Liver (tissue), 9 donors: ENCODE results near the gene FOLR1. TPM values are rescaled to one million over a fixed set of nuclear protein-coding genes. Genes with fewer than 3 reads are reported as not detected.
"Not testable (repeated sequence)": the region's sequence is repeated elsewhere in the genome, so short reads cannot be mapped to it uniquely, and the experiment has no call there.

Experiments
- DNase-seq: peaks from one replicate; pipeline ENCODE4 v3.0.0-alpha.2; 2017; ENCODE audit warnings: low spot score
- H3K27ac ChIP-seq, 2 donors: one replicate each; pipeline ENCODE4 v1.7.0; 2013; ENCODE audit warnings: inconsistent platforms in 2 of 2, low read length in 2 of 2, control low read depth in 1 of 2, low read depth in 1 of 2, mild to moderate bottlenecking in 1 of 2
- H3K27me3 ChIP-seq, 4 donors: one replicate each; pipeline versions ENCODE4 v1.6.1 to v1.7.0; 2013; ENCODE audit warnings: low read length in 3 of 4, inconsistent platforms in 1 of 4, mild to moderate bottlenecking in 1 of 4, moderate library complexity in 1 of 4; ENCODE audit not compliant: control insufficient read depth in 4 of 4, insufficient read depth in 4 of 4
- H3K36me3 ChIP-seq, 4 donors: one replicate each; pipeline versions ENCODE4 v1.6.1 to v1.7.0; 2013; ENCODE audit warnings: low read length in 3 of 4, mild to moderate bottlenecking in 3 of 4, low read depth in 1 of 4, moderate library complexity in 1 of 4; ENCODE audit not compliant: control insufficient read depth in 4 of 4, insufficient read depth in 3 of 4
- H3K4me1 ChIP-seq, 4 donors: one replicate each; pipeline versions ENCODE4 v1.6.1 to v1.7.0; 2013; ENCODE audit warnings: low read length in 3 of 4, mild to moderate bottlenecking in 3 of 4, moderate library complexity in 1 of 4; ENCODE audit not compliant: control insufficient read depth in 4 of 4, insufficient read depth in 4 of 4
- H3K4me3 ChIP-seq, 3 donors: one replicate each; pipeline versions ENCODE4 v1.6.1 to v1.7.0; 2013; ENCODE audit warnings: low read length in 3 of 3, control low read depth in 1 of 3, low read depth in 1 of 3, mild to moderate bottlenecking in 1 of 3
- H3K9ac ChIP-seq, 2 donors: one replicate each; pipeline ENCODE4 v1.7.0; 2013; ENCODE audit warnings: low read length in 2 of 2, mild to moderate bottlenecking in 2 of 2, moderate library complexity in 2 of 2, control low read depth in 1 of 2, low read depth in 1 of 2
- H3K9me3 ChIP-seq, 4 donors: one replicate each; pipeline versions ENCODE4 v1.6.1 to v1.7.0; 2013; ENCODE audit warnings: low read length in 3 of 4; ENCODE audit not compliant: control insufficient read depth in 4 of 4
- ATF3 ChIP-seq: IDR thresholded peaks from 2 replicates; pipeline ENCODE4 v1.6.1; 2016; ENCODE audit warnings: antibody characterized with exemption
- CTCF ChIP-seq: fragments of 150-350 bp; IDR thresholded peaks from 2 replicates; pipeline ENCODE4 v1.5.1; 2017; ENCODE audit warnings: improper control_type of control experiment, low read depth, low read length; ENCODE audit not compliant: missing input control
- EGR1 ChIP-seq, 2 donors: IDR thresholded peaks; 2 replicates each; pipeline ENCODE4 v1.6.1; 2016 to 2018; ENCODE audit warnings: antibody characterized with exemption in 2 of 2, low read depth in 2 of 2
- FOXA1 ChIP-seq: IDR thresholded peaks from 2 replicates; pipeline ENCODE4 v1.6.1; 2016; ENCODE audit warnings: antibody characterized with exemption
- FOXA2 ChIP-seq: IDR thresholded peaks from 2 replicates; pipeline ENCODE4 v1.6.1; 2016; ENCODE audit warnings: antibody characterized with exemption
- GABPA ChIP-seq, 2 donors: IDR thresholded peaks in 1 of 2; conservative IDR thresholded peaks in 1 of 2; 2 replicates each; pipeline ENCODE4 v1.6.1; 2016; ENCODE audit warnings: antibody characterized with exemption in 2 of 2, mild to moderate bottlenecking in 1 of 2, moderate library complexity in 1 of 2
- HNF4A ChIP-seq, 2 donors: conservative IDR thresholded peaks; 2 replicates each; pipeline ENCODE4 v1.6.1; 2016; ENCODE audit warnings: antibody characterized with exemption in 2 of 2, mild to moderate bottlenecking in 2 of 2
- HNF4G ChIP-seq: IDR thresholded peaks from 2 replicates; pipeline ENCODE4 v1.6.1; 2016; ENCODE audit warnings: antibody characterized with exemption
- JUND ChIP-seq, 2 donors: IDR thresholded peaks; 2 replicates each; pipeline ENCODE4 v1.6.1; 2016; ENCODE audit warnings: antibody characterized with exemption in 2 of 2
- MAX ChIP-seq: IDR thresholded peaks from 2 replicates; pipeline ENCODE4 v1.6.1; 2016; ENCODE audit warnings: antibody characterized with exemption
- NR2F2 ChIP-seq: IDR thresholded peaks from 2 replicates; pipeline ENCODE4 v1.6.1; 2016; ENCODE audit warnings: antibody characterized with exemption
- RAD21 ChIP-seq, 2 donors: IDR thresholded peaks; 2 replicates each; pipeline ENCODE4 v1.6.1; 2016; ENCODE audit warnings: antibody characterized with exemption in 2 of 2, mild to moderate bottlenecking in 2 of 2
- REST ChIP-seq: IDR thresholded peaks from 2 replicates; pipeline ENCODE4 v1.6.1; 2016; ENCODE audit warnings: antibody characterized with exemption, mild to moderate bottlenecking
- RXRA ChIP-seq, 2 donors: IDR thresholded peaks; 2 replicates each; pipeline ENCODE4 v1.6.1; 2017 to 2018; ENCODE audit warnings: antibody characterized with exemption in 2 of 2, mild to moderate bottlenecking in 1 of 2
- SP1 ChIP-seq: IDR thresholded peaks from 2 replicates; pipeline ENCODE4 v1.6.1; 2018; ENCODE audit warnings: antibody characterized with exemption, mild to moderate bottlenecking
- TAF1 ChIP-seq: conservative IDR thresholded peaks from 2 replicates; pipeline ENCODE4 v1.6.1; 2016; ENCODE audit warnings: antibody characterized with exemption, mild to moderate bottlenecking
- YY1 ChIP-seq: IDR thresholded peaks from 2 replicates; pipeline ENCODE4 v1.6.1; 2016; ENCODE audit warnings: antibody characterized with exemption, mild to moderate bottlenecking
- ZBTB33 ChIP-seq: IDR thresholded peaks from 2 replicates; pipeline ENCODE4 v1.6.1; 2016; ENCODE audit warnings: antibody characterized with exemption
- WGBS: extraction: QIAGEN DNeasy Blood & Tissue Kit; methylation state at CpG from one replicate; pipeline ENCODE4 v1.1.7; 2013; 5-methylcytosine and 5-hydroxymethylcytosine counted together
- polyA plus RNA-seq, 2 donors: library from polyadenylated mRNA; stranded (reverse) in 1 of 2; unstranded in 1 of 2; fragments of 200-250 nt in 1 of 2; fragments of >200 nt in 1 of 2; fragmentation: Nextera tagmentation in 1 of 2; extraction: Ambion mirVana in 1 of 2; gene quantifications; one replicate each; pipeline versions ENCODE4 v1.2.1 to v1.2.3, GENCODE V29; 2013 to 2015
- total RNA-seq, 2 donors: library from RNA; depleted of rRNA; stranded (reverse); fragments of >200 nt; gene quantifications; one replicate each; pipeline ENCODE4 v1.2.3, GENCODE V29; 2014
- donor health status: healthy.
- donor health status: healthy.
- donor health status: healthy.
- donor health status: healthy.
- donor health status: healthy.

The FOLR1 gene
- total RNA-seq (under 1 TPM in 1 of 2 donors, not detected in 1; 0.09 TPM), polyA plus RNA-seq (under 1 TPM; 0.06 to 0.21 TPM)

GRCh38 chr11:72191961-72192381, at the start of gene FOLR1:
Gene FOLR1, plus strand, starts transcription at chr11:72192140. Its CDS starts 34 bp downstream, at chr11:72192174.
- Histone ChIP-seq H3K9ac (no peak within 1 kb of the TSS), H3K9me3 (no peaks in the 10 kb centered on the region), H3K27ac (no peak within 1 kb of the TSS), H3K4me3 (no peak within 1 kb of the TSS), H3K36me3 (no peaks in the 10 kb centered on the region), H3K4me1 (no peaks in the 10 kb centered on the region), H3K27me3 (no peaks in the 10 kb centered on the region)
- no peak for DNase-seq
- TF ChIP-seq TAF1 (no peak), CTCF (no peak), YY1 (no peak), GABPA (IDR thresholded peaks at IDR 0.05 in 1 of 2, conservative IDR thresholded peaks at IDR 0.05 in 1 of 2) (no peak), REST (no peak), ZBTB33 (no peak), JUND (IDR thresholded peaks at IDR 0.05) (no peak), SP1 (no peak), ATF3 (no peak), HNF4G (no peak), FOXA1 (no peak), RAD21 (IDR thresholded peaks at IDR 0.05) (no peak), FOXA2 (no peak), EGR1 (IDR thresholded peaks at IDR 0.05; ENCODE audit: low read depth in 2 of 2) (no peak), HNF4A (conservative IDR thresholded peaks at IDR 0.05) (no peak), RXRA (IDR thresholded peaks at IDR 0.05) (no peak), NR2F2 (no peak), MAX (no peak)
- WGBS = 95% methylated on average over 5 of the region's 5 CpGs

GRCh38 chr11:72142543-72142942, 49.4 kb upstream of the FOLR1 start:
- H3K27me3 ChIP-seq, H3K36me3 ChIP-seq, H3K27ac ChIP-seq, DNase-seq, H3K4me1 ChIP-seq, H3K4me3 ChIP-seq, H3K9ac ChIP-seq, H3K9me3 ChIP-seq: not testable (repeated sequence)
- WGBS = 68% methylated on average over 1 of the region's 1 CpG
